H7 (cell line): ENCODE results near the gene MIOX. TPM values are rescaled to one million over a fixed set of nuclear protein-coding genes. Genes with fewer than 3 reads are reported as not detected.
A peak's percentile ranks its signal among the peaks of the same experiment; 100 is the strongest.

Experiments
- DNase-seq: peaks from one replicate; pipeline ENCODE4 v3.0.0; 2012
- H3K27me3 ChIP-seq: 2 replicates; pipeline ENCODE4 v1.6.0; 2011; ENCODE audit warnings: mild to moderate bottlenecking, low read length; ENCODE audit not compliant: control insufficient read depth, insufficient read depth
- H3K36me3 ChIP-seq: replicated peaks from 2 replicates; pipeline ENCODE4 v1.5.1; 2011; ENCODE audit warnings: low read length; ENCODE audit not compliant: control insufficient read depth, insufficient read depth
- H3K4me3 ChIP-seq: 2 replicates; pipeline ENCODE4 v1.5.1; 2011; ENCODE audit warnings: low read depth, mild to moderate bottlenecking, control low read depth, low read length, moderate library complexity; ENCODE audit not compliant: insufficient read depth
- total RNA-seq: library from RNA; depleted of rRNA; stranded (reverse); fragments of >200 nt; shearing (Covaris generic); gene quantifications from 2 replicates; pipeline ENCODE4 v1.2.3, GENCODE V29; 2014

Gene MIOX
- total RNA-seq, 1 experiment from 2014 or later, result not detected

DNA sequence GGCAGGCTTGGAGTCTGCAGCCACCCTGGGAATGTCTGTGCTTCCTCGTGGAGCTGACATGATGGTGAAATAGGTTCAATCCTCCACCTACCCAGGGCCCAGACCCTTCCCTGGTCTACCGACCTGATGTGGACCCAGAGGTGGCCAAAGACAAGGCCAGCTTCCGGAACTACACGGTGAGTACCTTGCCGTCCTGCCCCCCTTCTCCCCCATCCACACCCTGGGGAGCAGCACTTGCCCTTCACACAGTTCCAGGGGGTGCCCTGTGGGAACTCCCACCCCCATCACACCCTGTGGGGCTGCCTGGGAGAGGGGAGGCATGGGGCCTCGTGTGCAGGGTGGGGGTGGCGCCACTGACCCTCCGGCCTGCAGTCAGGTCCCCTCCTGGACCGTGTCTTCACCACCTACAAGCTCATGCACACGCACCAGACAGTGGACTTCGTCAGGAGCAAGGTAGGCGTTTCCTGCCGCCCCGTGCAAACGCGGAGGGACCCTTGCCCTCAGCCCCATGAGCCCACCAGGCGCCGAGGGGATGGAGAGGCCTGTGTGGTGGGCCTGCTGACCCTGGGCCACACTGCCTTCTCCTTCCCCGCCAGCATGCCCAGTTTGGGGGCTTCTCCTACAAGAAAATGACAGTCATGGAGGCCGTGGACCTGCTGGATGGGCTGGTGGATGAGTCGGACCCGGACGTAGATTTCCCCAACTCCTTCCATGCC is 789 bp downstream of the MIOX start:
- Histone ChIP-seq H3K4me3 (no peak overlapping the region), H3K36me3 (no peaks in the 10 kb centered on the region; the same call in 1 of the 2 replicates), H3K27me3 (no peaks in the 10 kb centered on the region)
- no peak for DNase-seq

DNA sequence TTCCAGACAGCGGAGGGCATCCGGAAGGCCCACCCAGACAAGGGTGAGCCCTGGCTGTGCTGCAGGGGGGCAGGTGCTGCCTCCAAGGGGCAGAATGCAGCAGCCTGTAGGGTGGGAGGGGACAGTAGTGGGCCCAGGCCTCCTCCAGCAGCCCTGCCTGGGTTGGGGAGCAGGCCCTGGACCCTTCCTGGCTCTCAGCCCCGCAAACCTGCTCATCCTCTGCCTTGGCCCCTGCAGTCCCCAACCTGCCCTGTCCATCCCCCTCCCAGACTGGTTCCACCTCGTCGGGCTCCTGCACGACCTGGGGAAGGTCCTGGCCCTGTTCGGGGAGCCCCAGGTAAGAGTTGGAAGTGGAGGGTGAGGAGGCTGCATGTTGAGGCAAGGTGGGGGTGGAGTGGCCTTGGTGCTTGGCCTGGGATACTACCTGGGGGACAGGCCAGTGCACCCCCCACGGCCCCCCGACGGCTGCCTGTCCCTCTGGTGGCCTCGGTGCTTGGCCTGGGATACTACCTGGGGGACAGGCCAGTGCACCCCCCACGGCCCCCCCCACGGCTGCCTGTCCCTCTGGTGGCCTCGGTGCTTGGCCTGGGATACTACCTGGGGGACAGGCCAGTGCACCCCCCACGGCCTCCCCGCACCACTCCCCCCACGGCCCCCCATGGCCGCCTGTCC is 1.5 kb downstream of the MIOX start:
- no peak for DNase-seq
- Histone ChIP-seq H3K36me3 (no peaks in the 10 kb centered on the region), H3K27me3 (no peaks in the 10 kb centered on the region), H3K4me3 (no peak overlapping the region)

DNA sequence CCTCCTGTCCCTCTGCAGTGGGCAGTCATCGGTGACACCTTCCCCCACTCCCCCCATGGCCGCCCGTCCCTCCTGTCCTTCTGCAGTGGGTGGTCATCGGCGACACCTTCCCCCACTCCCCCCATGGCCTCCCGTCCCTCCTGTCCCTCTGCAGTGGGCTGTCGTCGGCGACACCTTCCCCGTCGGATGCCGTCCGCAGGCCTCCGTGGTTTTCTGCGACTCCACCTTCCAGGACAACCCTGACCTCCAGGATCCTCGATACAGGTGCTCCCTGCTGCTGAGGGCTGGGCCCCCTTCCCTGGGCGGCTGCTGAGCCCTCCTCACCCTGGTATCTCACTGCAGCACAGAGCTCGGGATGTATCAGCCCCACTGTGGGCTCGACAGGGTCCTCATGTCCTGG is 2.2 kb downstream of the MIOX start:
- Histone ChIP-seq H3K4me3 (no peak overlapping the region), H3K36me3 (no peaks in the 10 kb centered on the region), H3K27me3 (no peaks in the 10 kb centered on the region)
- DNase-seq, result no peak

DNA sequence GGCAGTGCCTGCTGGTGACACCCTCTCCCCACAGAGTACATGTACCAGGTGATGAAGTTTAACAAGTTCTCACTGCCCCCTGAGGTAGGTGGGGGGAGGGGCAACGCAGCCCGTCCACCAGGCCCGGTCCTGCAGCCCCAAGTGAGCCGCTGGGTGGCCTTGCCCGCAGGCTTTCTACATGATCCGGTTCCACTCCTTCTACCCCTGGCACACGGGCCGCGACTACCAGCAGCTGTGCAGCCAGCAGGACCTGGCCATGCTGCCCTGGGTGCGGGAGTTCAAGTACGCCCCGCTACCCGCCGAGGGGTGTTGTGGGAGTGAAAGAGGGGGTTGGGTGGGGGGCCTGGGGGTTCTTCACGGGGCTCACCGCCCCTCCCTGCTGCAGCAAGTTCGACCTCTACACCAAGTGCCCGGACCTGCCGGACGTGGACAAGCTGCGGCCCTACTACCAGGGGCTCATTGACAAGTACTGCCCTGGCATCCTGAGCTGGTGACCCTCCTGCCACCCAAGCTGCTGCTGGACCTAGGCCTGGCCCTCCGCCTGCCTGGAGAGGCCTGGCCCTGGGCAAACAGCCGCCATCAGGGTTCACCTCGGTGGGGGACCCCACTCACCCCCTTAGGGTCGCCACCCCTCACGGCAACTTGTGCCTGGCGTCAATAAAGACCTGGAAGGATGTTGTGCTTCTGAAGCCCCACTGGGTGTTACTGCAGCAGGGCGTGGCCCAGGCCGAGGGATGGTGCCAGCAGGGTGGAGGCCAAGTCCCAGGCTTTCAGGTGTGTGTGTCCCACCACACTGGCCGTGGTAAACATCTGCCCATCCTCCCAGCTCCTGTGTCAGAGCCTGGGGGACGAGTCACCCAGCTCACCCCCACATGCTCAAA is 2.9 kb downstream of the MIOX start:
- peak; percentile 78 for DNase-seq
- no peaks in the 10 kb centered on the region for H3K27me3 ChIP-seq
- H3K36me3 ChIP-seq, result no peaks in the 10 kb centered on the region
- H3K4me3 ChIP-seq, result no peak overlapping the region

DNA sequence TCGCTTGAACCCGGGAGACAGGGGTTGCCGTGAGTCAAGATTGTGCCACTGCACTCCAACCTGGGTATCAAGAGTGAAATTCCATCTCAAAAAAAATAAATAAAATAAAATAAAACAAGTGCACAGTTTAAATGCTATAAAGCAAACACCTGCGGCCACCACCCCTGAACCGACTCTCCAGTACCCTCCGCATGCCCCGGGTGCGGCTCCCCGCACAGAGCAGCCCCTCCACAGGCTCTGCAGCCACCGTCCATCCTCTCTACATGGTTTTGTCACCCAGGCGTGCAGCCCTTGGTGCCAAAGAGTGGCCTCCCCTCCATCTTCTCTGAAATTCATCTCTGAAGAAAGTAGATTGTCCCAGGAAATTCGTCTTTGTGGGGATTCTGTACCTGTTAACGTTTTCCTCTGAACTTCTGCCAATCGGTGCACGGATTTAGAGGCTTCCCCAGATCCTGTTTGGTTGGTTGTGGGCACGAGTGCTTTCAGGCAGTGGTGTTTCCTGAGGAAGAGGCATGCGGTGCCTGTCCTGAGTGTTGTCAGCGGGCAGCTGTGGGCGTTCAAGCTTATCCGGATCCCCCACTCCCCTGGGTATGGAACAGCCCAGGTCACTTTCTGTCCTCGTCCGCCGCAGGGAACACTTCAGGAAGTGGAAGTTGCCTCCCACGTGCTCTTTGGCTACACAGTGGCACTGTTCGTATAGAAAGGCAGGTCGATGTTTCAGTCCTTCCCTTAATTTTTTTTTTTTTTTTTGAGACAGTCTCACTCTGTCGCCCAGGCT is 4.1 kb downstream of the MIOX start:
- DNase-seq, result no peak
- H3K27me3 ChIP-seq, result no peaks in the 10 kb centered on the region
- H3K36me3 ChIP-seq, result no peaks in the 10 kb centered on the region
- H3K4me3 ChIP-seq, result no peak overlapping the region

DNA sequence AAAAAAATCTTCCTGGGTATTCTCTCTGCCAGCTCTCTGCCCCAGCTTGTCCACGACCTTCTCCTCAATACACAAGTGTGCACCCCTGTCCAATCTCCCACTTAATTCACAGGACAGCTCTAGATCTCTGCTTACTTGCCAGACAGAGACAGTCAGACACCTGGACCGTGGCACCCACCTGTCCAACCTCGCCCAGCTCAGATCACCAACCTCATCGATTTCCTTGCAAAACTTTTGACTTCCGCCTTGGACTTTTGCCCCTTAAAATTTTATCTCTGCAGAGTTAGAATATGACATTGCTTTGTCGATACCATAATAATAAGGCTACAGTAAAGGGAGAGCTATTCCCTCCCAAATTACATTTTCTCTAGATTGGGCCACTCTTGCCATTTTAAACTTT is 10.4 kb downstream of the MIOX start:
- no peak overlapping the region for H3K4me3 ChIP-seq
- no peaks in the 10 kb centered on the region for H3K27me3 ChIP-seq
- no peak for DNase-seq
- H3K36me3 ChIP-seq, result no peaks in the 10 kb centered on the region

DNA sequence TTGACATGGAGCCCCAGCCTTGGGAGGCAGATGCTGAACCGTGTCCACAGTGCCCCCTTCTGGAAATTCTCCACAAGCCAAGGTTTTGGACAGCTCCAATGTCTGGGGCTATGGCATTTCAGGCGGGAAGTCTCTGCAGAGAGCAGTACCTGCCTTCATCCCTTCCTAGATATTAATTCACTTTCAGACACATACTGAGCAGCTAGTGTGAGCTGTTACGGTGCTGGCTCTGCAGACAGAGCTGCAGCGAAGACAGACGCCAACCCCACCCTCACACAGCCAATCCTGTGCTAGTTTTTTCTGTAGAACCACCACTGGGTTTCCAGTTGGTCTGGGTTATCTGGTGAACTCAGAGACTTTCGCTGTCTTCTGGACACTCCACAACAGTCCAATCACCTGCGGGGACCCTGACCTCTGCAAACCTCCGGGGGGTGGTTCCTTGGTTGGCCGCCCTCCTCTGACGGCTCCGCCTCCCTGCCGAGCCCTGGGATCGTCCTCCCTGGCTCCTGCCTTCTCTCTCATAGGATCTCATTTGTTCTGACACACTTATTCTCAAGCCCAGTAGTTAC is 11.7 kb downstream of the MIOX start:
- Histone ChIP-seq H3K27me3 (no peaks in the 10 kb centered on the region), H3K36me3 (no peaks in the 10 kb centered on the region), H3K4me3 (no peak overlapping the region)
- peak; percentile 90 for DNase-seq

DNA sequence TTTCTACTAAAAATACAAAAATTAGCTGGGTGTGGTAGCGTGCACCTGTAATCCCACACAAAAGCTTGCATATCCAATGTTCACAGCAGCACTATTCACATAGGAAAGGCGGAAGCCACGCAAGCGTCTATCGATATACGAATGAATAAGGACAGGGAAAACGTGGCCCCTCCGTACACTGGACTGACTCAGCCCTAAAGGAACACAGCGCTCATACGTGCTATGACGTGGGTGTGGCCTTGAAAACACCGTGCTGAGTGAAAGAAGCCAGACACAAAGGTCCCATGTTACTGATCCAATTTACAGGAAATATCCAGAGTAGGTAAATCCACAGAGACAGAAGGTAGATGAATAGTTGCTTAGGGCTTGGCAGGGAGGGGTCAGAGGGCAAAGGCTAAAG is 13.8 kb downstream of the MIOX start:
- no peaks in the 10 kb centered on the region for H3K27me3 ChIP-seq
- no peaks in the 10 kb centered on the region; the same call in 1 of the 2 replicates for H3K36me3 ChIP-seq
- no peak for DNase-seq
- H3K4me3 ChIP-seq, result no peak overlapping the region

DNA sequence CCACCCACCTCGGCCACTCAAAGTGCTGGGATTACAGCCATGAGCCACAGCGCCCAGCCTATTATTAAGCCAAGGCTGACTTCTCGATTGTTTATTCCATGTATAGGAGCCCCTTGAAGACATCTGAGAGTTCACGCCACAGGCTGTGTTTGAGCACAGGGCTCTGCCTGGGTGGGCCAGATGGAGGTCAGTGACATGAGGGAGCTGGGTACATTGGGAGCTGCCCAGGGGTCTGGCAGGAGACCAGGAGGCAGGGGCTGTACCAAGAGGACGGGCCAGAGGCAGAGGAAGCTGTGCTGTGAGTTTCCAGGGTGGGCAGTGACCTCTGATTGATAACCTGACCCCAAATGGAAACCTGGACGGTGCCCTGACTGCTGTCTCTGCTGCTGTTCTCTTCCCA is 15.4 kb downstream of the MIOX start:
- no peaks in the 10 kb centered on the region for H3K27me3 ChIP-seq
- no peaks in the 10 kb centered on the region; the same call in 1 of the 2 replicates for H3K36me3 ChIP-seq
- DNase-seq, result no peak
- no peak overlapping the region for H3K4me3 ChIP-seq

DNA sequence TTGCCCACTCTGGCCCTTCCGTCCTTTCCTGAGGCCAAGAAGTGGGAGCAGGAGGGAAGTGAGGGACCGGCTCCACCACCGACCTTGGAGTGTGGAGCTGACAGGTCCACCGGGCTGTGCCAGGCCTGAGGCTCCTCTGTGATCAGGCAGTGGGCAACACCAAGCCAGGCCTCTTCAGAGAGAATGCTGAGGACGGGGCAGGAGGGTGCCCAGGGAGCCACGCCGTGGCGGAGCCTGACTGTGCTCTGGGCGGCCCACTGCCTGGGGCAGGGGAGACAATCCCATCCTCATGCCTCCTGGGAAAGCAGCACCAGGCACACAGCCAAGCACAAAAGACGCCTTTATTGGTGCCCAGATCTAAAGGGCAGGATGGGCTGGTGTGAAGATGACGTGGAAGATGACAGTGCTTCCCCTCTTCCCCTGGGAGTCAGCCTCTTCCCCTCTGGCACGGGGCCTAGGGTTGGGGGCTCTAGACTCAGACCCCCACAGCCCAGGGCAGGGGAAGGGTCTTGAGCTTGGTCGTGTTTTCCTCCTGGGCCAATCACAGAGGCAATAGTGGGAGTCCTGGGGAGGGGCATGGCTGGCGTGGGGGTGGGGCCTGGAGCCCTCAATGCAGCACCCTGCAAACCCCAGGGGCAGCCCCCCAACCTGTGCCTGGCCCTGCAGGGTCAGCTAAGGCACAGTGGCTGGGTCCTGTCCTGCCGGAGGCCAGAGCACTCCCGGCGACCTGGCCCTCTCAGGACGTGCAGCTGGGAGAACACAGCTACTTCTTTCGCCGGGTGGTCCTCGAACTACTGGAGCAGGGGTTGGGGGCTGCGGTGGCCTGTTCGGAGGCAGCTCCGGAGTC is 16.2 kb downstream of the MIOX start:
- no peak overlapping the region for H3K4me3 ChIP-seq
- H3K27me3 ChIP-seq, result no peaks in the 10 kb centered on the region
- H3K36me3 ChIP-seq, result no peaks in the 10 kb centered on the region; the same call in 1 of the 2 replicates
- no peak for DNase-seq

DNA sequence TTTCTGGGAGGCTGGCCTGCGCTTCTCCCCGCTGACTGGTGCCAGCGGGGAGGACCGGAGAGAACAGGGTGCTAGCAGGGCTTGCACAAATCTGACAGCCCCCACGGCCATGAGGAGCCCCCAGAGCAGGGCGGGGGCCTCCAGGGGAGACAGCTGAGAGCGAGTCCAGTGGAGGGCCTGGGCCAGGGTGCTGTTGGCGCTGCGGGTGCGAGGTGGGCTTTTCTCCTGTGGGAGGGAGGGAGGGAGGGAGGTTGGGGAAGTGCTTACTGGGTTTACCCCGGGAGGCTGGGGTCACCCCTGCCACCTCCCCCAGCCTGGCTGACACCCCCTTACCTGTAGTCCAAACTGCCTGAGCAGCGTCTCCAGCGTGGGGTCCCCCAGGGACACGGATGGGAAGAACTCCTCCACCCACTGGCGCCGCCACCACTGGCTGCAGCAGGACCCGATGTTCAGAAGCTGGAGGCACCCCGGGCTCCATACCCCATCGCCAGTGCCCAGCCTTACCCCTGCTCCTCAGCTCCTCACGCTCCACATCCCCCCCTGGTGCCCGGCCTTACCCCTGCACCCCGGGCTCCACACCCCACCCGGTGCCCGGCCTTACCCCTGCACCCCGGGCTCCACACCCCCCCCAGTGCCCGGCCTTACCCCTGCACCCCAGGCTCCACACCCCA is 17.0 kb downstream of the MIOX start:
- Histone ChIP-seq H3K27me3 (no peaks in the 10 kb centered on the region), H3K4me3 (no peak overlapping the region), H3K36me3 (no peaks in the 10 kb centered on the region; the same call in 1 of the 2 replicates)
- peak; percentile 81 for DNase-seq

DNA sequence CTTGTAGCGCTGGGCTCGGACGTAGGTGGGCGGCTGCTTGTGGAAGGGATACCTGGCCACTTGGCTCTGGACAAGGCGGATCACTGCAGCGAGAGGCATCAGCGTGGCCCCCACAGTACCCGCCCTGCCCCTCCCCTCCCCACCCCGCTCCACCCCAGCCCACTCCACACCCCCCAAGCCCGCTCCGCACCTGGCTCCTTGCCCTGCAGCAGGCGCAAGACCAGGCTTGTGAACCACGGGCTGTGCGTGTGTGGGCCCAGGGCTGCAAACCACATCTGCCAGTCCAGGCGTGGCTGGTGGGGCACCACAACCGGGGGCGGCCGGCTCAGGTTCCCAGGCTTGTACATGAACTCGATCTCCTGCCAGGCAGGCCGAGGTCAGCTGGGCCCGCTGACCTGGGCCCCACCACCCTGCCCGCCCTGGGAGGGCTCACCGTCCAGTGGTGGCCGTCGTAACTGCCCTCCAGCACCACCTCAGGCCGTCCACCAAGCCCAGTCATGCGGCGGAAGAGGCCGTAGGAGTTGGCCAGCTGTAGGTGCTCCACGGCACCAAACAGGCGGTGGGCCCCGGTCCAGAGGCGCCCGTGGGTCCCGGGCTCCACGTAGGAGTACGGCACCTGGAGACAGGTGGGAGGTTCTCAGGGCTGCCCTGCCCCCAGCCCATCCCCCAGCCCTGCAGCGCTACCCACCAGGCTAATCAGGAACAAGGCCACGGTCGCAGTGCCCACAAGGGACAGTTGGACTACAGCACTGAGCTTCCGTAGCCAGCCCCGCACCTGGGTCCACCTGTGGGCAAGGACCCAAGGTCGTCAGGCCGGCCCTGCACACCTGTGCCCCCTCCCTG is 17.9 kb downstream of the MIOX start:
- H3K27me3 ChIP-seq, result no peaks in the 10 kb centered on the region
- no peak for DNase-seq
- H3K36me3 ChIP-seq, result no peaks in the 10 kb centered on the region; the same call in 1 of the 2 replicates
- no peak overlapping the region for H3K4me3 ChIP-seq
